ENCODE results near the gene GRK5. TPM values are rescaled to one million over a fixed set of nuclear protein-coding genes. Genes with fewer than 3 reads are reported as not detected.

The GRK5 gene
- total and polyA plus RNA-seq, 9 of the 15 experiments (the other 6 are each of a cell fraction or from before 2014, with no cell fraction given) = 0.46 to 0.83 (median 0.67) TPM; not detected in 2

DNA sequence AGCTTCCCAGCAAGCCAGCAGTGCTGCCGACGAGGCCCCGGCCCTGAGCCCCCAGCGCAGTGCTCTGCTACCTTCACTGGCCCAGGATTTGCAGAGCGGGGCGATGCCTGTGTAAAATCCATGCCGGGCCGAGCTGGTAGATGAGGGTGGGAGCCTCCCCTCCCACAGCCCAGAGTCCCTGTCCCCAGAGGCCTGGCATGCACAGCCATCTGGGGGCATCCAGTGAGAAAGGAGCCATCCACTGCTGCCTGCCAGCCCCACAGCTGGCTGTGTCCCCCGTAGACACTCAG lies 218.5 kb downstream of the GRK5 start (continued):
- no peak for TF ChIP-seq THRB (CRISPR knock-in tag; conservative IDR thresholded peaks at IDR 0.05)
- TF ChIP-seq ZKSCAN8 (CRISPR knock-in tag; IDR thresholded peaks at IDR 0.05) = no peak
- TF ChIP-seq, protein P1, sequence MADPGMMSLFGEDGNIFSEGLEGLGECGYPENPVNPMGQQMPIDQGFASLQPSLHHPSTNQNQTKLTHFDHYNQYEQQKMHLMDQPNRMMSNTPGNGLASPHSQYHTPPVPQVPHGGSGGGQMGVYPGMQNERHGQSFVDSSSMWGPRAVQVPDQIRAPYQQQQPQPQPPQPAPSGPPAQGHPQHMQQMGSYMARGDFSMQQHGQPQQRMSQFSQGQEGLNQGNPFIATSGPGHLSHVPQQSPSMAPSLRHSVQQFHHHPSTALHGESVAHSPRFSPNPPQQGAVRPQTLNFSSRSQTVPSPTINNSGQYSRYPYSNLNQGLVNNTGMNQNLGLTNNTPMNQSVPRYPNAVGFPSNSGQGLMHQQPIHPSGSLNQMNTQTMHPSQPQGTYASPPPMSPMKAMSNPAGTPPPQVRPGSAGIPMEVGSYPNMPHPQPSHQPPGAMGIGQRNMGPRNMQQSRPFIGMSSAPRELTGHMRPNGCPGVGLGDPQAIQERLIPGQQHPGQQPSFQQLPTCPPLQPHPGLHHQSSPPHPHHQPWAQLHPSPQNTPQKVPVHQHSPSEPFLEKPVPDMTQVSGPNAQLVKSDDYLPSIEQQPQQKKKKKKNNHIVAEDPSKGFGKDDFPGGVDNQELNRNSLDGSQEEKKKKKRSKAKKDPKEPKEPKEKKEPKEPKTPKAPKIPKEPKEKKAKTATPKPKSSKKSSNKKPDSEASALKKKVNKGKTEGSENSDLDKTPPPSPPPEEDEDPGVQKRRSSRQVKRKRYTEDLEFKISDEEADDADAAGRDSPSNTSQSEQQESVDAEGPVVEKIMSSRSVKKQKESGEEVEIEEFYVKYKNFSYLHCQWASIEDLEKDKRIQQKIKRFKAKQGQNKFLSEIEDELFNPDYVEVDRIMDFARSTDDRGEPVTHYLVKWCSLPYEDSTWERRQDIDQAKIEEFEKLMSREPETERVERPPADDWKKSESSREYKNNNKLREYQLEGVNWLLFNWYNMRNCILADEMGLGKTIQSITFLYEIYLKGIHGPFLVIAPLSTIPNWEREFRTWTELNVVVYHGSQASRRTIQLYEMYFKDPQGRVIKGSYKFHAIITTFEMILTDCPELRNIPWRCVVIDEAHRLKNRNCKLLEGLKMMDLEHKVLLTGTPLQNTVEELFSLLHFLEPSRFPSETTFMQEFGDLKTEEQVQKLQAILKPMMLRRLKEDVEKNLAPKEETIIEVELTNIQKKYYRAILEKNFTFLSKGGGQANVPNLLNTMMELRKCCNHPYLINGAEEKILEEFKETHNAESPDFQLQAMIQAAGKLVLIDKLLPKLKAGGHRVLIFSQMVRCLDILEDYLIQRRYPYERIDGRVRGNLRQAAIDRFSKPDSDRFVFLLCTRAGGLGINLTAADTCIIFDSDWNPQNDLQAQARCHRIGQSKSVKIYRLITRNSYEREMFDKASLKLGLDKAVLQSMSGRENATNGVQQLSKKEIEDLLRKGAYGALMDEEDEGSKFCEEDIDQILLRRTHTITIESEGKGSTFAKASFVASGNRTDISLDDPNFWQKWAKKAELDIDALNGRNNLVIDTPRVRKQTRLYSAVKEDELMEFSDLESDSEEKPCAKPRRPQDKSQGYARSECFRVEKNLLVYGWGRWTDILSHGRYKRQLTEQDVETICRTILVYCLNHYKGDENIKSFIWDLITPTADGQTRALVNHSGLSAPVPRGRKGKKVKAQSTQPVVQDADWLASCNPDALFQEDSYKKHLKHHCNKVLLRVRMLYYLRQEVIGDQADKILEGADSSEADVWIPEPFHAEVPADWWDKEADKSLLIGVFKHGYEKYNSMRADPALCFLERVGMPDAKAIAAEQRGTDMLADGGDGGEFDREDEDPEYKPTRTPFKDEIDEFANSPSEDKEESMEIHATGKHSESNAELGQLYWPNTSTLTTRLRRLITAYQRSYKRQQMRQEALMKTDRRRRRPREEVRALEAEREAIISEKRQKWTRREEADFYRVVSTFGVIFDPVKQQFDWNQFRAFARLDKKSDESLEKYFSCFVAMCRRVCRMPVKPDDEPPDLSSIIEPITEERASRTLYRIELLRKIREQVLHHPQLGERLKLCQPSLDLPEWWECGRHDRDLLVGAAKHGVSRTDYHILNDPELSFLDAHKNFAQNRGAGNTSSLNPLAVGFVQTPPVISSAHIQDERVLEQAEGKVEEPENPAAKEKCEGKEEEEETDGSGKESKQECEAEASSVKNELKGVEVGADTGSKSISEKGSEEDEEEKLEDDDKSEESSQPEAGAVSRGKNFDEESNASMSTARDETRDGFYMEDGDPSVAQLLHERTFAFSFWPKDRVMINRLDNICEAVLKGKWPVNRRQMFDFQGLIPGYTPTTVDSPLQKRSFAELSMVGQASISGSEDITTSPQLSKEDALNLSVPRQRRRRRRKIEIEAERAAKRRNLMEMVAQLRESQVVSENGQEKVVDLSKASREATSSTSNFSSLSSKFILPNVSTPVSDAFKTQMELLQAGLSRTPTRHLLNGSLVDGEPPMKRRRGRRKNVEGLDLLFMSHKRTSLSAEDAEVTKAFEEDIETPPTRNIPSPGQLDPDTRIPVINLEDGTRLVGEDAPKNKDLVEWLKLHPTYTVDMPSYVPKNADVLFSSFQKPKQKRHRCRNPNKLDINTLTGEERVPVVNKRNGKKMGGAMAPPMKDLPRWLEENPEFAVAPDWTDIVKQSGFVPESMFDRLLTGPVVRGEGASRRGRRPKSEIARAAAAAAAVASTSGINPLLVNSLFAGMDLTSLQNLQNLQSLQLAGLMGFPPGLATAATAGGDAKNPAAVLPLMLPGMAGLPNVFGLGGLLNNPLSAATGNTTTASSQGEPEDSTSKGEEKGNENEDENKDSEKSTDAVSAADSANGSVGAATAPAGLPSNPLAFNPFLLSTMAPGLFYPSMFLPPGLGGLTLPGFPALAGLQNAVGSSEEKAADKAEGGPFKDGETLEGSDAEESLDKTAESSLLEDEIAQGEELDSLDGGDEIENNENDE (IDR thresholded peaks at IDR 0.05; ENCODE audit: low read depth, low read length) = no peak

Data from K562 (cell line).